KOPT-K1 (cell line): Measurements from ENCODE around the gene ANXA1.

Source experiments
- H3K27ac ChIP-seq: fragments of 200-600 bp; sonication (generic); 2 replicates; pipeline ENCODE4 v1.5.1; 2016; ENCODE audit warnings: antibody characterized with exemption, mild to moderate bottlenecking, low read depth, low read length; ENCODE audit not compliant: poor library complexity, severe bottlenecking
- H3K36me3 ChIP-seq: fragments of 200-600 bp; sonication (generic); 2 replicates; pipeline ENCODE4 v1.5.1; 2017; ENCODE audit warnings: antibody characterized with exemption, mild to moderate bottlenecking, low read length, moderate library complexity; ENCODE audit not compliant: insufficient read depth
- H3K9me3 ChIP-seq: fragments of 200-600 bp; sonication (generic); 2 replicates; pipeline ENCODE4 v1.5.1; 2017; ENCODE audit warnings: antibody characterized with exemption, low read length, mild to moderate bottlenecking; ENCODE audit not compliant: insufficient read depth, poor library complexity, severe bottlenecking

ANXA1 gene

DNA sequence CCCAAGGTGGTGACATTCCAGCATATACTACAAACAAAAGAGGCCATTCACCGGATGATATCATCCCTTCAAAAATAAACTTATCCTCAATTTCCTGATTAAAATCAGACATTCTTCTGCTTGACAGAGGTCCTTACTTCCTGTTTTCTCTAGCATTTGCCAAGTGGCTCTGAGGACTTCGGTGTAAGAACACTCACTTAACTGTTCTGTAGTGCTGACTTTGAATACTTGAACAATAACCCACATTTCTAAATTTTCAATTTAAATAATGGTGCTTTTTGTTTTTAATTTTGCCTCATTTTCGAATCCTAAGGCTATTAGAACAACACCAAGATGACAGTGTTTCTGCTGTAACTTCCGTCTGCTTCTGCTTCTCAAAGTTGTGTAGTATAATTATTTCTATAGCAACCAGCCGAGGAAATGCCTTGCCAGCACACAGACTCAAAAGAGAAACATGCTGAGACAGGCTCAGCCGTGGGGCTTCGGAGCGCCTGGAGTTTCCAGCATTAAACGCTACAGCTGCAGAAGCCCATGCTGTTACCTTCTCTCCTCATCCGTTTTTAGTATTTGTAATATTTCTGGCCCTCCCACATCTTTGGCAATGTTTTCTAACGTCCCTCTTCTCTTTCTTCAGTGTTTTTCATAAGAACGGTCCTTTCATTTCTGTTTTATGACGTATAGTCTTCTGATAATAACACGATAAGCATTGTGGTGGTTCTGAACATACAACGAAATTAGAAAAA, 19.5 kb upstream of the ANXA1 start:
- no peaks in the 10 kb centered on the region for H3K9me3 ChIP-seq
- peak overlapping the region; percentile 59 for H3K27ac ChIP-seq
- no peaks in the 10 kb centered on the region for H3K36me3 ChIP-seq

DNA sequence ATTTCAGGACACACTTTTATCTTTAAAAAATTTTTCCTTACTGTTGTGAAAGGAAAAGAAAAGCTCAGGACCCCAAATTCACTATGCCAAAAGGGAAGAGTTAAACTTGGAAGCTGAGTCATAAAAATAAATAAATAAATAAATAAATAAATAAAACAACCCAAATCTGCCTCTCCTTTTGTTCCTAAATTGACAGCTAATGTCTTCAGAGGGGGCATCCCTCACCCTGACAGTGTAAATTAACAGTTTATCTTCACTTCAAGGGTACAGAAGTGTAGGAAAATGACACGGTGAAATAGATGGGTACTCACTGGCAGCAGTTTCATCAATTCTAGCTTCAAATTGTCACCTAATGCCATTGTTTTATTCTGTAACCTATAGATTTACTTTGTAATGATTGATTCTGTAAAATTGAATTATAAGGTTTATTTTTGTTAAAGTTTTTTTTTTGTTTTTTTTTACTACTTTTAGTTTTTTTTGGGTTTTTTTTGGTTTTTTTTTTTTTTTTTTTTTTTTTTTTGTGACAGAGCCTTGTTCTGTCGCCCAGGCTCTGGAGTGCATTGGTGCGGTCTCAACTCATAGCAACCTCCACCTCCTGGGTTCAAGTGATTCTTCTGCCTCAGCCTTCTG, 18.5 kb upstream of the ANXA1 start:
- Histone ChIP-seq H3K36me3 (no peaks in the 10 kb centered on the region), H3K27ac (no peak overlapping the region), H3K9me3 (no peaks in the 10 kb centered on the region)

DNA sequence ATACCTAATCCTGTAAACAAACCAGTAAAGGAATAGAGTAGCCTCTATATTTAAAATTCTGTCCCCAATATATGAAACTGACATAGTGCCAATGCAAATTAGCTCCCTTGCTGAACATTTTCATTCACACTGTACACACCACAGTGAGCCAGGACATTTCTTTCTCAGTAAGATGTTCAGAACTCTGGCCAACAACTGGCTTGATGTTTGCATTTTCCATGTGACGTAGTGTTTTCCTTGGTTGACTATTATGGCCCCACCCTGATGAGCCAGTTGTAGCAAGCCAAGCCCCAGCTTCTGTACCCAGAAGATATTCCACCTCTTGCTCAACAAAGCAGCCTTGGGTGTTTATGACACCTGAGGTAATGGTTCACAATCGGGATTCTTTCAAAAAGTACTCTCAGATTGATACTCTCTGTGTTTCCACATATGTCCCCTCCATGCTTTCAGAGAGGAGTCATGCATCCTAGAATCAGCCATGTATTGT, 17.7 kb upstream of the ANXA1 start:
- Histone ChIP-seq H3K27ac (no peak overlapping the region), H3K9me3 (no peaks in the 10 kb centered on the region), H3K36me3 (no peaks in the 10 kb centered on the region)

DNA sequence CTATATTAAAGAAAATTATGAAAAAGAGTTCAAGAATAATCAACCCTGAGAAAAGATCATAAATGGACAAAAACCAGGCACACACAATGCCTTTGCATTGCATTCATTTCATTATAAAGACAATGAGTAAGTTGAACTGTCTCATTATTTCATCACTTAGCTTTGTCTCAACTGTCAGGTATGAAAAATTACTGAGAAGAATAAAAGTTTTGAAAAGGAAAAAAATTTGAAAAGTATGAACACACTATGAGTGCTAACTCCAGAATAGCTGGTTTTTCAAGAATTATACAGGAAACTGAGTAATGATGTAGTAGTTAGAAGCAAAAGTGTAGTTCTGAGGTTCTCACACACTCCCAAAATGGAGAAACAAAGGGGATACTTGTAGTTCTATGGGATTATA, 16.3 kb upstream of the ANXA1 start:
- no peak overlapping the region for H3K27ac ChIP-seq
- no peaks in the 10 kb centered on the region for H3K36me3 ChIP-seq
- no peaks in the 10 kb centered on the region for H3K9me3 ChIP-seq

DNA sequence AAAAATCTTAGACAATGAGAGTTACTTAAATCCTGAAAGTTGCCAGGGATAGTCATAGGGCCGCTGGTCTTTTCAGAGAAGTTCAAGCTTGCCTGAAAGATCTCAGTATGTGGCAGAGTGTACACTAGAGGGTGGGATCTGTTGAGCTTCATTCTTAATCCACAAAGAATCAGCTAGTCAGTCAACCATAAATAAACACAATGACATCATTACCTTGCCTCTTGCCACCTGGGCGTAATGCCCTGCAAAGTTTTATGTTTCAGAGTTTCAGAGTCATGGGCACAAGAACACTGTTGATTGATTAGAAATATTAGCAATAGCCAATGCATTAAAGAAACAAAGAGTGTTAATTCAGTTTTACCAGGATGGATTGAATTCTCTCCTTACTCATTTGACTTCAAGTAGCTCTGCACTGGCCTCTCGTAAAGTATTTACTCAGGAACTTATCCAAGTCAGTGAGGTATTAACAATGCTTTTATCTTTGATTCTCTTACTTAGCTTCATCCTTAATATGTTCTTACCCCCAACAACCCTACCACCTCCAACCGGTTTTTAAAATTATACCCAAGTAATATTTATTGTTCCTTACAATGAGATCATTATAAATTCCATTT, 14.3 kb upstream of the ANXA1 start:
- Histone ChIP-seq H3K36me3 (no peaks in the 10 kb centered on the region), H3K9me3 (no peaks in the 10 kb centered on the region), H3K27ac (no peak overlapping the region)

DNA sequence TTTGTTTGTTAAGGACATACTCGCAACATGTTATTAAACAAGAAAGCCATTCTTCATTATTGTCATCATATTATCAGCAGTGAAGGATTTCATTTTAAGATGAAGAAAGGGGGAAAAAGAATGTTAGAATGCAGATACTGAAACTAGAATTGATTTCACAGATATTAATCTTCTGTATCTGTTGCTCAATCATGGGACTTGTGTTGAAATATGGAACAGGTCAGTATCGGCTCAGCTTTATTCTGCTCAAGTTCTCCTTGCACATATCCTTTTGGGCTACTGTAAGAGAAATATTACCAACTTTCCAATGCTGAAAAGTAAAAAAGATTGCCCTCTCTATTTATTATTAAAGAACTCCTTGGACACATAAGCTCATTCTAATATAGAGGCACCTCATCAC, 13.8 kb upstream of the ANXA1 start:
- Histone ChIP-seq H3K27ac (no peak overlapping the region), H3K36me3 (no peaks in the 10 kb centered on the region), H3K9me3 (no peaks in the 10 kb centered on the region)

DNA sequence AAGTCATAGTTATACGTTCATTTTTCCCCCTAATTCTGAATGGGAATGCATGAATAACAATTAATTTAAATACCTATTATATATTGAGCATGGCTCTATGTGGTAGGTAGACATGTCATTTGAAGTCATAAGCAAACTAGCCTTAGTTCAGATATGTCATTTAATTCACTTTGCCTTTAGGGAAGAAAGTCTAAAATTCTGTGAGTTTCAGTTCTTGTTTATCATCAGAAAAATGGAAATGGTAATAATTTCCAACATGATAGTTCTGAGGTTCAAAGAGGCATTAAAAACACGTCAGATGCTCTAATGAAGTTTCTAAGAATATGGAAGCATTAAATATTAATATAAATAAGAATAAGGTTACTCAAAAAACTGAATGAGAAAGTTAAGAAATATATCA, 13.1 kb upstream of the ANXA1 start:
- Histone ChIP-seq H3K9me3 (no peaks in the 10 kb centered on the region), H3K36me3 (no peaks in the 10 kb centered on the region), H3K27ac (no peak overlapping the region)

DNA sequence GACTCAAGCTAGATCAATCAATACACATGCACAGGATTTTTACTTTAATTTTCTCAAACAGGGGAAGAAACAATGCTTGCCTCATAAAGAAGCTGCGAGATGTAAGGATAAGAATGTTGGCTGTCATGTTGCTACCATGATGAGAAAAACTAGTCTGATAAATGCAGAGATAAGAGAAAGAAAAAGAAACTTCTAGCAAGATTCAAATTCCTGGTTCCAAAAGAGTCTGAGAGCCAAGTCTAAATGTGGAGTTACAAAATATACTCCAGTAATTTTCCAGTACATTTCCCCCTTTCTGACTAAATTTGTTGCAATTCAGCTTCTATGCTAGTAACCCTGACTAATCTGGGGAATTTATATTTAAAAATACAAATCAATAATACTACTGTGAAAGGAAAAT, 10.4 kb upstream of the ANXA1 start:
- Histone ChIP-seq H3K27ac (no peak overlapping the region), H3K9me3 (no peaks in the 10 kb centered on the region), H3K36me3 (no peaks in the 10 kb centered on the region)

DNA sequence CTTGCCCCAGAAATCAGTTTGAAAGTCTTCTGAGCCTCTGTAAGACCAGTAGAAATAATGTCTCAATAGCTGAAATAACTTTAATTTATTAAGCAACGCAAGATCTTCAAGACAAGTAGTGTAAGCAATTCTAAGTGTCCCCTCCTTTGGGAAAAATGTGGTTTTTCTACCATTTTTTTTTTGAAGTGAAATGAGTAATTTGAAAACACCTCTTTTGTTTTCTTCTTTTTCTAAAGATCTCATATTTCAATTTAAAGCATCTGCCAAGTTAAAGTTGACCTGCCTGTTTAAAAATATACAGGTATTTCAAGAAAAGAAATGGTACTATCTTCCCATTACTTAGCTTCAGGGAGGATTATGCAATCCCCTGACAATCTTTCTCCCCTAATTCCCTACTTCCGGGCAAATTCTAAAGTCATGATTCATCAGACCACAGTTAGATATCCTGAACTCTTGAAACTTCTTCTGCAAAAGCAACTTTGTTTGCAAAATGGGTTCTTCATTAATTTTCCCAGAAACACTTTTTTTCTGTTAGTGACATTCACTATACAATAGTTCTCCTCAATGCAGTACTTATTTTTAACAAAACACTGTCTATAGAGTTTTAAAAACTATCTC, 7.8 kb upstream of the ANXA1 start:
- Histone ChIP-seq H3K9me3 (no peaks in the 10 kb centered on the region), H3K36me3 (no peaks in the 10 kb centered on the region), H3K27ac (no peak overlapping the region)

DNA sequence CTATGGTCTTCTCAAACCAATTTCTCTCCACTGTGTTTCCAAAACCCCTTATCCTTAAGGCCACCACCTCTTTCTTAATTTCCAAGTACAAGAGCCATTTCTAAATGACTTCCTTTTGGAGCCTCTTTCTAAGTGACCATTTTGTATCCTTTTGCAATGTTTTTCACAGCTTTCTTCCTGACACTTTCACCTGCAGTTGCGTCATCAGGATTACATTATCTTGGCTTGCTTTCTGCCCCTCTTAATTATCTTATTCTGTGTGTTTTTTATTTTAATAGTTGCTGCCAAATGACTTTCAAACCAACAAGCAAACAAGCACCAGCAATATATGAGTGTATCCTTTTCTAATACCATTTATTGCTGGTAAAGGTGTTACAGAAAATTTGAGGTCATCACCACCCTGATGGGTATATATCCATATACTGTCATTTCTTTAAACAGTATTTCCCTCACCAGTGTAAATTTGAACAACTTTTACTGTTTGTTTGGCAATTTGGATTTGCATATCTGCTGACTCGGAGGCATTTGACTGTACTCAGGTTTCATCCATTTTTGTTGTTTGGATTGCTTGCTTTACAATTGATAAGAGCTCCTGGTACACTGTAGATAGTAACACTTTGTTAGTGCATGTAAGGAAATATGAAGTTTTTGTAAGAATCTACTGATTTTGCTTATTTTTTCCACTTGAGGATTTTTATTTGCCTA, 5.4 kb upstream of the ANXA1 start:
- H3K27ac ChIP-seq: no peak overlapping the region
- H3K36me3 ChIP-seq: no peaks in the 10 kb centered on the region
- no peaks in the 10 kb centered on the region for H3K9me3 ChIP-seq

DNA sequence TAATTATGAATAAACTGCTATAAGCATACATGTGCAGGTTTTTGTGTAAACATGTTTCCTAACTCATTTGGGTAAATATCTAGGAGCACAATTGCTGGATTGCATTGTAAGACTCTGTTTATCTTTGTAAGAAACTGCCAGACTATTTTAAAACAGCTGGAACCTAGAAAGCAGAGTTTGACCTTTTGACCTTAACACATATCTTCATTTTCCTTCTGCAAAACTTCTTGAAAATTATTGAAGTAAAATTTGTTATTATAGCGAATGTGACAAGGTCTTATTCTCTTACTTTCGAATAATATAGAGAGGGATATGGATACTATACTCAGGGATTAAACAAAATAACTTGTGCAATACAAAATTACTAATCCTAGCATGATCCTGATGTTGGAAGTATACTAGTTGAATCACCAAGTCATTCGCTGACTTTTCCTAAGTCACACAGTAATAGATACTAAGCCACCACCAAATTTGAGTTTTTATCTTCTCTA, 3.2 kb upstream of the ANXA1 start:
- Histone ChIP-seq H3K27ac (no peak overlapping the region), H3K9me3 (no peaks in the 10 kb centered on the region), H3K36me3 (no peaks in the 10 kb centered on the region)

DNA sequence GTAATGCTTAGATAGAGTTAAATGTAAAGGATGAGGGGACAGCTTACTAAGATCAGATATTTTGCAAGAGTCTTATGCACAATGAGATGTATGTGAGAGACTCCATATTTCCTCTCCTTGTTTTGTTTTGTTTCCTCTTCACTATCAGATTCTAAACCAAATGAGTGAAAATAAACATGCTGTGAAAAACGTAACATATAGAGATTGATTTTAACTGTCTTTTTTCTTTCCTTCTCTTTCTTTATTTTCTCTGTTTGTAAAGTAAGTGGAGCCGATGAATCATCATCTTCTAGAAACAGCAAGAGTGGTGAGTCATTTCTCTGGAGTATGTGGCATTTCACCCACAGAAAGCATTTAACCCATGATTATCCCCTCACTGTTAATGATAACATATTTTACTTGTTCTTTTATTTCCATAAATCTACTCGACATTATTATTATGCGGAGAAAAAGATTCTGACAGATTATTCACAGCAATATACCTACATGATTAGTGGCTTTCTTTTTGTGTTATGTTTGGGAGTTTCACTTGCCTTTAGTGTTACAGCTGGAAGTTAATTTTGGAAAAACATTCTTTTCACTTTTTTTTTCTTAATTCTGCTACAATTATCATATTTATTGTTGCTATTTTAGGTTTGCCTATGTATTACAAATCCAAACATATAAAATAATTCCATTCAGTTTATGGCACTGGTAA, 2.1 kb upstream of the ANXA1 start:
- H3K27ac ChIP-seq: peak overlapping the region; percentile 39
- H3K9me3 ChIP-seq: no peaks in the 10 kb centered on the region
- no peaks in the 10 kb centered on the region for H3K36me3 ChIP-seq

DNA sequence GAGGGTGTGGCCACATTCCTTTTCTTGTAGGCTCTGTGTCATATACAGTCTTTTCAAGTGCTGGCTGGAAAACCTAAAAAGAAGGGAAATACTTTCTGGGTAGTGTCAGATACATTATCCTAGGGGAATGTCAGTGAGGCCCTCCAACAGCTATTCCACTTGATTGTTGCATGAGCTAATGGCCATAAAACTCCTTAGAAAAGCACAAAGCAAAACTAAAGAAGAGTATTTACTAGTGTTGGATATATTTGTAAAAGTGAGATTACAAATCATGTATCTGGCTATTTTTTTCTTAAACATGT, 829 bp downstream of the ANXA1 start:
- peak overlapping the region; percentile 9 for H3K27ac ChIP-seq
- no peaks in the 10 kb centered on the region for H3K36me3 ChIP-seq
- no peaks in the 10 kb centered on the region for H3K9me3 ChIP-seq

DNA sequence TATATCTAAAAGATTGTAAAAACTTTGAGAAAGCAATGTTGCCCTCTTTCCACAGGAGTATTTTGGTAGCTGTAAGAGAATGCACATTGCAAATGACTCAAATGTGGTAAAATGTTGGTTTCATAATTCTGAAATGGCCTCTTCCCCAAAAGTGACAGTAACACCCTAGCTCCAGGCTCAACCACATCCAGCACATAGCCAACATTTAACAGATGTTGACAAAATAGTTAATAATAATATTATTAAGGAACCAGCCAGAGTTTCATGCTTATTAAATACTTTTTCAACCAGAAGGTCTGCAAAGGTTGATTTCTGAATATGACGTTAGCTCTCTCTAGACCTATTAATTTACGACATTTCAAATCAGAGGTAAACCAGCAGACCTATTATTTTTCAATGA, 1.3 kb downstream of the ANXA1 start:
- peak overlapping the region; percentile 9 for H3K27ac ChIP-seq

More for the DNA sequence above, 1.3 kb downstream of the ANXA1 start:
- H3K36me3 ChIP-seq: no peaks in the 10 kb centered on the region
- H3K9me3 ChIP-seq: no peaks in the 10 kb centered on the region
